Suppressor macrophage treated with lipopolysaccharide for 1 hour (primary cell): ENCODE data around the gene SEPHS1.
A peak's percentile ranks its signal among the peaks of the same experiment; 100 is the strongest.
"Not testable (repeated sequence)": the region's sequence is repeated elsewhere in the genome, so short reads cannot be mapped to it uniquely, and the experiment has no call there.

Source experiments
- DNase-seq, 3 donors: peaks; one replicate each; pipeline ENCODE4 v3.0.0-alpha.2; 2020 to 2022

SEPHS1 gene

GRCh38 chr10:13276749-13277365, 71.2 kb downstream of the SEPHS1 start:
- DNase-seq: no peak

- DNase-seq: not testable (repeated sequence)
Measured at GRCh38 chr10:13276146-13276545, 71.9 kb downstream of the SEPHS1 start.

GRCh38 chr10:13272164-13272571, 75.9 kb downstream of the SEPHS1 start:
- DNase-seq: no peak

GRCh38 chr10:13271552-13272163, 76.4 kb downstream of the SEPHS1 start:
- DNase-seq: peak; percentile 24 to 34 (median 29)

GRCh38 chr10:13270877-13271551, 77.1 kb downstream of the SEPHS1 start:
- peak in 1 of 3 donors; percentile 4 for DNase-seq

GRCh38 chr10:13268841-13269240, 79.3 kb downstream of the SEPHS1 start:
- no peak for DNase-seq

GRCh38 chr10:13268310-13268709, 79.8 kb downstream of the SEPHS1 start:
- DNase-seq: no peak
